ENCODE measurements around the gene CYP4F8. TPM values are rescaled to one million over a fixed set of nuclear protein-coding genes. Genes with fewer than 3 reads are reported as not detected.
A peak's percentile ranks its signal among the peaks of the same experiment; 100 is the strongest.

Gene CYP4F8
- total and polyA plus RNA-seq, 9 of the 15 experiments (the other 6 are each of a cell fraction or from before 2014, with no cell fraction given) = not detected

DNA sequence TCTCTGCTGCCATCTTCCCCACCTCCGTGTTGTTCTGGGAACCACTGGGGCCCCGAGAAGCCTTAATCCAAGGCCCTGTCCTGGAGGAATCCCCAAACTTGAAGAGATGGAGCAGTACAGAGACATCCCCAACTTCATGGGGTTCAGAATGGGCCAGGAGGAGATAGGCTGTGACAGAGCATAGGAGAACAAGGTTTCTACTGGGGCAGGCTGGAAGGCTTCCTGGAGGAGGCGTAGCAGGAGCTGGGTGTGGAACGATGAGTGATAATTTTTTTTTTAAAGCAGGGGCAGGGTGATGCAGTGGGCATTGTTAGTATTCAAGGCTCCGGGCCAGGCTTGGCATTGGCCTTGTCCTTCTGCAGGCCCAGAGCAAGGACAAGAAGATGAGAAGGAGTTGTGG is 3.3 kb downstream of the CYP4F8 start:
- in situ Hi-C loops (cut with MboI) = loop anchor here (25.0 kb wide), 1 partner anchor 769 kb away; no protein-coding TSS in a partner anchor
- Histone ChIP-seq H2AFZ (ENCODE audit: low read depth, low read length) (no peak overlapping the region), H4K20me1 (replicated peaks; ENCODE audit: control insufficient read depth, insufficient read depth, low read length) (no peaks in the 10 kb centered on the region; the same call in 1 of the 2 replicates), H3K4me2 (ENCODE audit: insufficient read depth, low read length) (no peak overlapping the region), H3K36me3 (ENCODE audit: control insufficient read depth, insufficient read depth, low read length) (no peaks in the 10 kb centered on the region), H3K9me3 (replicated peaks; ENCODE audit: control insufficient read depth, insufficient read depth, low read depth, low read length) (no peaks in the 10 kb centered on the region), H3K9me1 (ENCODE audit: control insufficient read depth, insufficient read depth, low read length) (no peaks in the 10 kb centered on the region), H3K27me3 (ENCODE audit: control insufficient read depth in 2 of 2, insufficient read depth in 2 of 2, low read length in 2 of 2) (no peaks in the 10 kb centered on the region; a peak in 1 of 5 replicates), H3K79me2 (ENCODE audit: control insufficient read depth, insufficient read depth, low read length) (no peaks in the 10 kb centered on the region), H3K9ac (ENCODE audit: insufficient read depth in 1 of 2, low read depth in 2 of 2, low read length in 2 of 2) (no peak overlapping the region), H3K4me3 (no peak overlapping the region), H3K4me1 (replicated peaks in 1 of 2; ENCODE audit: control insufficient read depth in 2 of 2, insufficient read depth in 2 of 2, low read length in 2 of 2) (no peaks in the 10 kb centered on the region), H3K27ac (ENCODE audit: extremely low read depth, low read depth, low read length) (no peak overlapping the region)
- ChIA-PET CTCF (ENCODE audit: low intra/inter-chr PET ratio) (no interaction called here), POLR2A (no interaction called here)
- WGBS (ENCODE audit: insufficient coverage, low coverage, missing lambda C conversion rate) = 3% methylated on average over 5 of the region's 5 CpGs
- intact Hi-C loops (cut with micrococcal nuclease) = no loop called here
- no peak for ATAC-seq
- DNase-seq (ENCODE audit: extremely low read depth in 1 of 4, low spot score in 3 of 4) = no peak
- BruUV-seq (replicated peaks) = no TSS peak
- no peak for FAIRE-seq
- no peak for TF ChIP-seq PCBP2 (IDR thresholded peaks at IDR 0.05; ENCODE audit: low read depth, low read length, poor library complexity, severe bottlenecking)
- TF ChIP-seq ZFP36 (IDR thresholded peaks at IDR 0.05; ENCODE audit: low read depth, low read length, partially characterized antibody) = peak; percentile 80
- no peak for TF ChIP-seq TAF7 (tag; IDR thresholded peaks at IDR 0.05)

DNA sequence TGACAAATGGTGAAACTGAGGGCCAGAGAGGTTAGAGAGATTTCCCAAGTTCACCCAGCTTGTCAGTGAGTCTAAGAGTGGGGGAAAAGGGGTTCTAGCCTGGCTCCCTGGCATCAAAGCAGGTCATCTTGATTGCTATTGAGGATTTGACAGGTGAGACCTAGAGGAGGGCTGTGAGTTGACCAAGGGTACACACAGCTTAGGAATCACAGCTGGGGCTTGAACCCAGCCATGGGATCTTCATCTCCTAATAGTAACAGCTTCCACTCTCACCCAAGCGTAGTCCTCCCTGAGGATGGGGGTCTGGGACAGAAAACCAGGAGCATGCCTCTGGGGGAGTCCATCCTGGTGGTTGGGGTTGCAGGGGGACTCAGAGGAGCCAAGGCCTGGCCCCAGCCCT is 6.8 kb downstream of the CYP4F8 start:
- FAIRE-seq (no peak), DNase-seq (ENCODE audit: extremely low read depth in 1 of 4, low spot score in 3 of 4) (no peak), ATAC-seq (no peak)
- no peak overlapping the region for H3K4me2 ChIP-seq (ENCODE audit: insufficient read depth, low read length)
- no peak overlapping the region for H3K9ac ChIP-seq (ENCODE audit: insufficient read depth in 1 of 2, low read depth in 2 of 2, low read length in 2 of 2)
- no peak overlapping the region for H3K4me3 ChIP-seq
- no TSS peak for BruUV-seq (replicated peaks)
- no peaks in the 10 kb centered on the region for H3K4me1 ChIP-seq (replicated peaks in 1 of 2; ENCODE audit: control insufficient read depth in 2 of 2, insufficient read depth in 2 of 2, low read length in 2 of 2)
- CTCF ChIA-PET (ENCODE audit: low intra/inter-chr PET ratio) = no interaction called here
- no peaks in the 10 kb centered on the region for H3K9me1 ChIP-seq (ENCODE audit: control insufficient read depth, insufficient read depth, low read length)
- H3K79me2 ChIP-seq (ENCODE audit: control insufficient read depth, insufficient read depth, low read length) = no peaks in the 10 kb centered on the region
- intact Hi-C loops (cut with micrococcal nuclease) (loop anchor here (10.0 kb wide), 1 partner anchor 423 kb away; no protein-coding TSS in a partner anchor), in situ Hi-C loops (cut with MboI) (loop anchor here (25.0 kb wide), 1 partner anchor 766 kb away; no protein-coding TSS in a partner anchor)
- H2AFZ ChIP-seq (ENCODE audit: low read depth, low read length) = no peak overlapping the region
- no peak for TF ChIP-seq MEF2A (IDR thresholded peaks at IDR 0.05; ENCODE audit: control insufficient read depth, low read depth, low read length)
- TF ChIP-seq, protein P1, sequence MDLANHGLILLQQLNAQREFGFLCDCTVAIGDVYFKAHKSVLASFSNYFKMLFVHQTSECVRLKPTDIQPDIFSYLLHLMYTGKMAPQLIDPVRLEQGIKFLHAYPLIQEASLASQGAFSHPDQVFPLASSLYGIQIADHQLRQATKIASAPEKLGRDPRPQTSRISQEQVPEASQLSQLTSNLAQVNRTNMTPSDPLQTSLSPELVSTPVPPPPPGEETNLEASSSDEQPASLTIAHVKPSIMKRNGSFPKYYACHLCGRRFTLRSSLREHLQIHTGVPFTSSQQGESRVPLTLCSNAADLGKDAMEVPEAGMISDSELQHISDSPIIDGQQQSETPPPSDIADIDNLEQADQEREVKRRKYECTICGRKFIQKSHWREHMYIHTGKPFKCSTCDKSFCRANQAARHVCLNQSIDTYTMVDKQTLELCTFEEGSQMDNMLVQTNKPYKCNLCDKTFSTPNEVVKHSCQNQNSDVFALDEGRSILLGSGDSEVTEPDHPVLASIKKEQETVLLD (IDR thresholded peaks at IDR 0.05) = no peak
- TF ChIP-seq, protein P2, sequence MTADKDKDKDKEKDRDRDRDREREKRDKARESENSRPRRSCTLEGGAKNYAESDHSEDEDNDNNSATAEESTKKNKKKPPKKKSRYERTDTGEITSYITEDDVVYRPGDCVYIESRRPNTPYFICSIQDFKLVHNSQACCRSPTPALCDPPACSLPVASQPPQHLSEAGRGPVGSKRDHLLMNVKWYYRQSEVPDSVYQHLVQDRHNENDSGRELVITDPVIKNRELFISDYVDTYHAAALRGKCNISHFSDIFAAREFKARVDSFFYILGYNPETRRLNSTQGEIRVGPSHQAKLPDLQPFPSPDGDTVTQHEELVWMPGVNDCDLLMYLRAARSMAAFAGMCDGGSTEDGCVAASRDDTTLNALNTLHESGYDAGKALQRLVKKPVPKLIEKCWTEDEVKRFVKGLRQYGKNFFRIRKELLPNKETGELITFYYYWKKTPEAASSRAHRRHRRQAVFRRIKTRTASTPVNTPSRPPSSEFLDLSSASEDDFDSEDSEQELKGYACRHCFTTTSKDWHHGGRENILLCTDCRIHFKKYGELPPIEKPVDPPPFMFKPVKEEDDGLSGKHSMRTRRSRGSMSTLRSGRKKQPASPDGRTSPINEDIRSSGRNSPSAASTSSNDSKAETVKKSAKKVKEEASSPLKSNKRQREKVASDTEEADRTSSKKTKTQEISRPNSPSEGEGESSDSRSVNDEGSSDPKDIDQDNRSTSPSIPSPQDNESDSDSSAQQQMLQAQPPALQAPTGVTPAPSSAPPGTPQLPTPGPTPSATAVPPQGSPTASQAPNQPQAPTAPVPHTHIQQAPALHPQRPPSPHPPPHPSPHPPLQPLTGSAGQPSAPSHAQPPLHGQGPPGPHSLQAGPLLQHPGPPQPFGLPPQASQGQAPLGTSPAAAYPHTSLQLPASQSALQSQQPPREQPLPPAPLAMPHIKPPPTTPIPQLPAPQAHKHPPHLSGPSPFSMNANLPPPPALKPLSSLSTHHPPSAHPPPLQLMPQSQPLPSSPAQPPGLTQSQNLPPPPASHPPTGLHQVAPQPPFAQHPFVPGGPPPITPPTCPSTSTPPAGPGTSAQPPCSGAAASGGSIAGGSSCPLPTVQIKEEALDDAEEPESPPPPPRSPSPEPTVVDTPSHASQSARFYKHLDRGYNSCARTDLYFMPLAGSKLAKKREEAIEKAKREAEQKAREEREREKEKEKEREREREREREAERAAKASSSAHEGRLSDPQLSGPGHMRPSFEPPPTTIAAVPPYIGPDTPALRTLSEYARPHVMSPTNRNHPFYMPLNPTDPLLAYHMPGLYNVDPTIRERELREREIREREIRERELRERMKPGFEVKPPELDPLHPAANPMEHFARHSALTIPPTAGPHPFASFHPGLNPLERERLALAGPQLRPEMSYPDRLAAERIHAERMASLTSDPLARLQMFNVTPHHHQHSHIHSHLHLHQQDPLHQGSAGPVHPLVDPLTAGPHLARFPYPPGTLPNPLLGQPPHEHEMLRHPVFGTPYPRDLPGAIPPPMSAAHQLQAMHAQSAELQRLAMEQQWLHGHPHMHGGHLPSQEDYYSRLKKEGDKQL (CRISPR knock-in tag; IDR thresholded peaks at IDR 0.05; ENCODE audit: borderline replicate concordance) = no peak
- no peaks in the 10 kb centered on the region for H3K9me3 ChIP-seq (replicated peaks; ENCODE audit: control insufficient read depth, insufficient read depth, low read depth, low read length)
- no peaks in the 10 kb centered on the region; the same call in 1 of the 2 replicates for H4K20me1 ChIP-seq (replicated peaks; ENCODE audit: control insufficient read depth, insufficient read depth, low read length)
- no peaks in the 10 kb centered on the region; a peak in 1 of 5 replicates for H3K27me3 ChIP-seq (ENCODE audit: control insufficient read depth in 2 of 2, insufficient read depth in 2 of 2, low read length in 2 of 2)
- WGBS (ENCODE audit: insufficient coverage, low coverage, missing lambda C conversion rate) = 0% methylated on average over 1 of the region's 1 CpG
- POLR2A ChIA-PET = interaction anchor here (0.6 kb wide), 1 partner anchor 788 kb away, joined by 3 read pairs; no protein-coding TSS in a partner anchor
- no peaks in the 10 kb centered on the region for H3K36me3 ChIP-seq (ENCODE audit: control insufficient read depth, insufficient read depth, low read length)
- H3K27ac ChIP-seq (ENCODE audit: extremely low read depth, low read depth, low read length) = no peak overlapping the region
